ENCODE results near the gene LRRTM2. TPM values are rescaled to one million over a fixed set of nuclear protein-coding genes. Genes with fewer than 3 reads are reported as not detected.
"Not testable (repeated sequence)": the region's sequence is repeated elsewhere in the genome, so short reads cannot be mapped to it uniquely, and the experiment has no call there.

LRRTM2 gene
- total and polyA plus RNA-seq, 2 donors, result 0.14 to 3.3 TPM

- no peak for DNase-seq (ENCODE audit: extremely low spot score)
- H3K4me1 ChIP-seq (ENCODE audit: insufficient read depth), result no peaks in the 10 kb centered on the region
- 84% methylated on average over 2 of the region's 2 CpGs for WGBS
- H3K4me3 ChIP-seq (ENCODE audit: low read depth, low read length), result no peak overlapping the region
- H3K27ac ChIP-seq (ENCODE audit: low read depth), result no peak overlapping the region
- peaks cover 1% of the 10 kb centered on the region for H3K36me3 ChIP-seq (ENCODE audit: insufficient read depth)
Measured at GRCh38 chr5:138841531-138841930, 33.6 kb downstream of the LRRTM2 start.

- Histone ChIP-seq H3K4me3 (ENCODE audit: low read depth, low read length) (no peak overlapping the region), H3K4me1 (ENCODE audit: insufficient read depth) (no peaks in the 10 kb centered on the region), H3K27ac (ENCODE audit: low read depth) (no peak overlapping the region), H3K36me3 (ENCODE audit: insufficient read depth) (peaks cover 1% of the 10 kb centered on the region)
- 74% methylated on average over 3 of the region's 3 CpGs for WGBS
- no peak for DNase-seq (ENCODE audit: extremely low spot score)
Measured at GRCh38 chr5:138840103-138840502, 35.0 kb downstream of the LRRTM2 start.

- Histone ChIP-seq H3K27ac (ENCODE audit: low read depth) (no peak overlapping the region), H3K36me3 (ENCODE audit: insufficient read depth) (peaks cover 1% of the 10 kb centered on the region), H3K4me1 (ENCODE audit: insufficient read depth) (no peaks in the 10 kb centered on the region), H3K4me3 (ENCODE audit: low read depth, low read length) (no peak overlapping the region)
- DNase-seq (ENCODE audit: extremely low spot score), result no peak
- WGBS, result 95% methylated on average over 4 of the region's 4 CpGs
Measured at GRCh38 chr5:138837160-138837559, 38.0 kb downstream of the LRRTM2 start.

- not testable (repeated sequence) for H3K27ac ChIP-seq (ENCODE audit: low read depth); H3K36me3 ChIP-seq (ENCODE audit: insufficient read depth); DNase-seq (ENCODE audit: extremely low spot score); H3K4me1 ChIP-seq (ENCODE audit: insufficient read depth); H3K4me3 ChIP-seq (ENCODE audit: low read depth, low read length)
- 94% methylated on average over 6 of the region's 6 CpGs for WGBS
Measured at GRCh38 chr5:138834853-138835252, 40.3 kb downstream of the LRRTM2 start.

GRCh38 chr5:138833726-138834480 is 41.2 kb downstream of the LRRTM2 start:
- Histone ChIP-seq H3K4me3 (ENCODE audit: low read depth, low read length) (no peak overlapping the region), H3K4me1 (ENCODE audit: insufficient read depth) (peaks cover 1% of the 10 kb centered on the region), H3K27ac (ENCODE audit: low read depth) (no peak overlapping the region), H3K36me3 (ENCODE audit: insufficient read depth) (peaks cover 2% of the 10 kb centered on the region)
- 36% methylated on average over 3 of the region's 3 CpGs for WGBS
- no peak for DNase-seq (ENCODE audit: extremely low spot score)

GRCh38 chr5:138833080-138833479 is 42.1 kb downstream of the LRRTM2 start:
- H3K4me1 ChIP-seq (ENCODE audit: insufficient read depth), result peaks cover 1% of the 10 kb centered on the region
- 89% methylated on average over 2 of the region's 2 CpGs for WGBS
- no peak for DNase-seq (ENCODE audit: extremely low spot score)
- H3K27ac ChIP-seq (ENCODE audit: low read depth), result no peak overlapping the region
- peaks cover 2% of the 10 kb centered on the region for H3K36me3 ChIP-seq (ENCODE audit: insufficient read depth)
- H3K4me3 ChIP-seq (ENCODE audit: low read depth, low read length), result no peak overlapping the region

GRCh38 chr5:138832218-138832617 is 42.9 kb downstream of the LRRTM2 start:
- Histone ChIP-seq H3K27ac (ENCODE audit: low read depth) (no peak overlapping the region), H3K36me3 (ENCODE audit: insufficient read depth) (peaks cover 2% of the 10 kb centered on the region), H3K4me3 (ENCODE audit: low read depth, low read length) (no peak overlapping the region), H3K4me1 (ENCODE audit: insufficient read depth) (peaks cover 1% of the 10 kb centered on the region)
- WGBS, result 73% methylated on average over 2 of the region's 2 CpGs
- DNase-seq (ENCODE audit: extremely low spot score), result no peak

GRCh38 chr5:138831703-138832102 is 43.4 kb downstream of the LRRTM2 start:
- no peak overlapping the region for H3K4me3 ChIP-seq (ENCODE audit: low read depth, low read length)
- DNase-seq (ENCODE audit: extremely low spot score), result no peak
- no peak overlapping the region for H3K27ac ChIP-seq (ENCODE audit: low read depth)
- peaks cover 2% of the 10 kb centered on the region for H3K36me3 ChIP-seq (ENCODE audit: insufficient read depth)
- peaks cover 1% of the 10 kb centered on the region for H3K4me1 ChIP-seq (ENCODE audit: insufficient read depth)

GRCh38 chr5:138829341-138829740 is 45.8 kb downstream of the LRRTM2 start:
- 95% methylated on average over 3 of the region's 3 CpGs for WGBS
- Histone ChIP-seq H3K4me3 (ENCODE audit: low read depth, low read length) (no peak overlapping the region), H3K4me1 (ENCODE audit: insufficient read depth) (peaks cover 1% of the 10 kb centered on the region), H3K27ac (ENCODE audit: low read depth) (no peak overlapping the region), H3K36me3 (ENCODE audit: insufficient read depth) (peaks cover 2% of the 10 kb centered on the region)
- no peak for DNase-seq (ENCODE audit: extremely low spot score)

- DNase-seq (ENCODE audit: extremely low spot score), result no peak
- WGBS, result 83% methylated on average over 4 of the region's 4 CpGs
- Histone ChIP-seq H3K36me3 (ENCODE audit: insufficient read depth) (peaks cover 2% of the 10 kb centered on the region), H3K4me3 (ENCODE audit: low read depth, low read length) (no peak overlapping the region), H3K27ac (ENCODE audit: low read depth) (no peak overlapping the region), H3K4me1 (ENCODE audit: insufficient read depth) (peaks cover 1% of the 10 kb centered on the region)
Measured at GRCh38 chr5:138828556-138828955, 46.6 kb downstream of the LRRTM2 start.

GRCh38 chr5:138824924-138825863 is 49.9 kb downstream of the LRRTM2 start:
- Histone ChIP-seq H3K27ac (ENCODE audit: low read depth) (no peak overlapping the region), H3K4me1 (ENCODE audit: insufficient read depth) (no peaks in the 10 kb centered on the region), H3K4me3 (ENCODE audit: low read depth, low read length) (no peak overlapping the region), H3K36me3 (ENCODE audit: insufficient read depth) (peaks cover 2% of the 10 kb centered on the region)
- no peak for DNase-seq (ENCODE audit: extremely low spot score)
- WGBS, result 52% methylated on average over 5 of the region's 5 CpGs

GRCh38 chr5:138824516-138824915 is 50.6 kb downstream of the LRRTM2 start:
- H3K36me3 ChIP-seq (ENCODE audit: insufficient read depth), result peaks cover 2% of the 10 kb centered on the region
- no peak overlapping the region for H3K27ac ChIP-seq (ENCODE audit: low read depth)
- no peak for DNase-seq (ENCODE audit: extremely low spot score)
- H3K4me1 ChIP-seq (ENCODE audit: insufficient read depth), result no peaks in the 10 kb centered on the region
- 67% methylated on average over 7 of the region's 7 CpGs for WGBS
- H3K4me3 ChIP-seq (ENCODE audit: low read depth, low read length), result no peak overlapping the region

GRCh38 chr5:138820695-138821094 is 54.4 kb downstream of the LRRTM2 start:
- 79% methylated on average over 3 of the region's 3 CpGs for WGBS
- no peak overlapping the region for H3K4me3 ChIP-seq (ENCODE audit: low read depth, low read length)
- H3K36me3 ChIP-seq (ENCODE audit: insufficient read depth), result no peaks in the 10 kb centered on the region
- DNase-seq (ENCODE audit: extremely low spot score), result no peak
- no peak overlapping the region for H3K27ac ChIP-seq (ENCODE audit: low read depth)
- H3K4me1 ChIP-seq (ENCODE audit: insufficient read depth), result no peaks in the 10 kb centered on the region

GRCh38 chr5:138819081-138819480 is 56.1 kb downstream of the LRRTM2 start:
- Histone ChIP-seq H3K4me1 (ENCODE audit: insufficient read depth) (no peaks in the 10 kb centered on the region), H3K27ac (ENCODE audit: low read depth) (no peak overlapping the region), H3K4me3 (ENCODE audit: low read depth, low read length) (no peak overlapping the region), H3K36me3 (ENCODE audit: insufficient read depth) (no peaks in the 10 kb centered on the region)
- no peak for DNase-seq (ENCODE audit: extremely low spot score)
- WGBS, result 72% methylated on average over 4 of the region's 4 CpGs
